Mammary microvascular endothelial cell (primary cell): ENCODE data around the gene SYT11. TPM values are rescaled to one million over a fixed set of nuclear protein-coding genes. Genes with fewer than 3 reads are reported as not detected.

Experiments used
- total RNA-seq: library from RNA; depleted of rRNA; stranded (reverse); fragments of >200 nt; gene quantifications from 2 replicates; pipeline ENCODE4 v1.2.3, GENCODE V29; 2015

SYT11 gene, protein sequence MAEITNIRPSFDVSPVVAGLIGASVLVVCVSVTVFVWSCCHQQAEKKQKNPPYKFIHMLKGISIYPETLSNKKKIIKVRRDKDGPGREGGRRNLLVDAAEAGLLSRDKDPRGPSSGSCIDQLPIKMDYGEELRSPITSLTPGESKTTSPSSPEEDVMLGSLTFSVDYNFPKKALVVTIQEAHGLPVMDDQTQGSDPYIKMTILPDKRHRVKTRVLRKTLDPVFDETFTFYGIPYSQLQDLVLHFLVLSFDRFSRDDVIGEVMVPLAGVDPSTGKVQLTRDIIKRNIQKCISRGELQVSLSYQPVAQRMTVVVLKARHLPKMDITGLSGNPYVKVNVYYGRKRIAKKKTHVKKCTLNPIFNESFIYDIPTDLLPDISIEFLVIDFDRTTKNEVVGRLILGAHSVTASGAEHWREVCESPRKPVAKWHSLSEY
- total RNA-seq: 24.2 and 24.4 TPM in 2 replicates

DNA sequence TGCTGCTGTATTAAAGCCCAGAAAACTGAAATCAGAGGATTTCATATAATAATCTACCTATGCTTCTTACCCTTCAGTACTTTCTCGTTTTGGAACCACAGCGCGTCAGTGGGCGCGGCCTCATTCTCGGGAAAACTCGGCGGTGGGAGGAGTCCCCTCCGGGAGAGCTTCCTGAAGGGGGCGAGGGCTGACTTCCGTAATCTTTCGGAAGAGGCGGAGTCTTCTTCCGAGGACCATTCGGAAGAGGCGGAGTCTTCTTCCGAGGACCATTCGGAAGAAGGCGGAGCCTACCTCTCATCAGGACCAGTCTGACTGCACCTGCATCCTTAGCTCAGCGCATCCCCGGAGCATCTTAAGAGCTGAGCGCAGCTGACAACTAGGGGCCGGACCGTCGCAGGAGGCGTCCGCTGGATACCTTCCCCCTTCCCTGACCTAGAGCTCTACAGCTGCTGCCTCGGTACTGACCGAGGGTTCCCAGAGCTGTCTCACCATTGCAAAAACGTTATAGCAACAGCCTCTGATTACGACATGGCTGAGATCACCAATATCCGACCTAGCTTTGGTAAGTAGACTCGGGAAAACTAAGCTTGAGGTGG, at the start of gene SYT11:
Gene SYT11 (plus strand): TSS at position 334 of the 596 bp plus-strand sequence. CDS start 195 bp downstream, at position 529.

GRCh38 chr1:155856975-155857930, 2.1 kb upstream of the SYT11 start, which contains the start of gene GON4L:
Gene GON4L, minus strand, starts transcription at chr1:155857214. Its CDS starts 3,434 bp downstream, at chr1:155853780.

DNA sequence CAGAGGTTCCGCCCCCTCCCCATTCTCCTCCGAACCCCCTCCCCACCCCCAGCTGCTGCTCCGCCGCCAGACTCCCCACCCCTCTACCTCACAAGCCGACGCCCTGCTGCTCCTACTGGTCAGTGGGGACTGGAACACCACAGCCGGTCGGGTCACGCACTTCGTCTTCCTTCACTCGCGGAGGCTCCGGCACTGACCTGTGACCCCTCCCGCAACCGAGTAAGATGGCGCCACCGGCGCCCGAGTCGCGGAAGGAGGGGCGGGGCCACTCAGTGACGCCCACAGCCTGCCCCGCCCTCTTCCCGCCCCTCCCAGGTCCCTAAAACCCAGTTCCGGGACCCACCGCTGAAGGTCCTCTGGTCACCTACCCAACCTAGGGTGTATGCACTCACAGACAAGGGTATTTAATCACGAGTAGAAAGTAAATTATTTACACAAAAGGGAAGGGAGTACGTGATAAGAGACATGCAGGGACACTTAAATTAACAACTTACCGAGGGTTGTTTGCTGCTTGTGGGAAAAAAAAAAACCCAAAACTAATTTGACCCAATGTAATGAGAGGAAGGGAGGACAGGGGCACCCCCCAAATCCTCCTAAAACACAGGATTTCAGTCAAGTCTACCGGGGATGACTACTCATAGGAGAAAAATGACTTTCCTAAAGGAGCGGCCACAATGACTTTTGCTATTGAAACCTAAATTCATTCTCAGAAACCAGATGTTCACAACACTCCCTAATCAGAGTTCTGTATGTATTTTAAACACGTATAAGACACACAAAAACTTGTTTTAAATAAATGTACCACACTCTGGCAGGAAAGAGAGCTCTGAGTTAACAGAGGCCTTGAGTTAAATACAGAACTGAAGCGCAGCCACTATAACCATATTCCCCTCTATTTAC, 52.0 kb downstream of the SYT11 start, which contains the start of gene RIT1:
Gene RIT1 (minus strand): TSS at position 194 of the 900 bp plus-strand sequence. CDS start 588 bp downstream, outside the sequence.

DNA sequence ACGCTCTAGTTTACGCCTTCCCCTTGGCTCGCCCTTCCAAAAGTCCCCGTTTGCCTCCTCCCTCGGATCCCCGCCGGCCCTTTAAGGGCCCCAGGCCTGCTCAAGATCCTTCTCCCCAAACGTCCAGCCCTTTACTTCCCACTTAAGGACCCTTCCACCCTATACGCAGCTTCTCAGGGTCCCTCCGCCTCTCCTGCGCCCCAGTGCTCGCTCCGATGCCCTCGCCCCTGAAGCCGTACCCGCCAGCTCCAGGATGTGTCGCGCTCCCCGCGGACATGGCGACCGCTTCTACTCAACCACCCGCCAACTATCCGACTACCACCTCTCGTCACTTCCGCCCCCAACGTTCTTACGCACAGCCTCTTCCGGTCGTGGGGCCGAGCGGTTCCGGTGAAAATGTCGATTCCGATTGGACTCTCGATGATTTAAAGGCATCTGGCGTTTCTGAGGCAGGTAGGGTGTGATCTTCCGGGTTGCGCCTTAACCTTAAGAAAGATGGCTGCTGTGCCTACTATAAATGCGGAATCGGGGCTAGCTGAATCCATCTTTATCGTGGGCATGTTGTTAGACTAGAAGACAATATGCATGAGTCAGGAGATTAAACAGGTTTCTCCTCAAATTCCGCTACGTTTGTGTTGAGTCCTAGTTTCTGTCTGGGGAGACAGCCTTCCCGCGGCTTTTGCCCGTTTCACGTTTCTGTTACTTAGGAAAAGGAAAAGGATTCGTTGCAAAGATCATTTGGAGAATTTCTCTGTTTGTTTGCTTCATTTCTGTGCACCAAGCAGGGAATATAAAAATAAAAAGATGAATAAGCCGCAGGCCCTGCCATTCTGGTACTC, 74.9 kb downstream of the SYT11 start, which contains the start of gene KHDC4:
Gene KHDC4 (minus strand): TSS at position 317 of the 839 bp plus-strand sequence. CDS start 40 bp downstream, at position 277.

Other genes starting within 250 kb of the SYT11 start
- 9.7 and 18.6 TPM in 2 replicates for gene MSTO1, start 249.3 kb upstream of the SYT11 start, total RNA-seq
- 23.6 and 24.8 TPM in 2 replicates for gene YY1AP1, start 170.8 kb upstream of the SYT11 start, total RNA-seq
- gene DAP3, start 170.5 kb upstream of the SYT11 start, total RNA-seq: 85.8 and 95.3 TPM in 2 replicates
- gene GON4L, start 2.4 kb upstream of the SYT11 start, total RNA-seq: 14.5 and 15.2 TPM in 2 replicates
- 31.4 and 38.4 TPM in 2 replicates for gene RIT1, start 51.8 kb downstream of the SYT11 start, total RNA-seq
- 17.7 and 20.1 TPM in 2 replicates for gene KHDC4, start 74.8 kb downstream of the SYT11 start, total RNA-seq
- gene RXFP4, start 82.1 kb downstream of the SYT11 start, total RNA-seq: not detected in 2 replicates
- gene ARHGEF2, start 119.0 kb downstream of the SYT11 start, total RNA-seq: 79.5 and 79.9 TPM in 2 replicates
- 460 and 503 TPM in 2 replicates for gene SSR2, start 161.4 kb downstream of the SYT11 start, total RNA-seq
- gene UBQLN4, start 194.2 kb downstream of the SYT11 start, total RNA-seq: 30.1 and 30.8 TPM in 2 replicates
- gene LAMTOR2, start 195.2 kb downstream of the SYT11 start, total RNA-seq: 93.0 and 94.1 TPM in 2 replicates
- not detected in 2 replicates for gene RAB25, start 201.6 kb downstream of the SYT11 start, total RNA-seq
- gene MEX3A, start 222.9 kb downstream of the SYT11 start, total RNA-seq: 1.8 and 2.8 TPM in 2 replicates